RWPE1 (cell line): ENCODE measurements around the gene SH3PXD2A.

Experiments used
- CTCF ChIA-PET: fragments of 350-600 bp; sonication (Branson Sonifier 250); formaldehyde crosslinking; extraction: SDS; loops from one replicate; lab custom pipeline; 2021; lab: Yijun Ruan, JAX
- POLR2A ChIA-PET: fragments of 400-600 bp; formaldehyde crosslinking; extraction: SDS; loops from one replicate; lab custom pipeline; 2020; ENCODE audit warnings: antibody characterized with exemption; ENCODE audit not compliant: low non-redundant PET; lab: Yijun Ruan, JAX
- DNase-seq: peaks from one replicate; pipeline ENCODE4 v3.0.0; 2012; ENCODE audit warnings: low spot score
- H3K27ac ChIP-seq: fragments of 450-650 bp; 2 replicates; pipeline ENCODE4 v1.5.1; 2017
- TF ChIP-seq, protein P1 (sequence below): fragments of 450-650 bp; conservative IDR thresholded peaks from 2 replicates; pipeline ENCODE4 v1.5.1; 2017; ENCODE audit warnings: low read depth, mild to moderate bottlenecking

Gene SH3PXD2A

DNA sequence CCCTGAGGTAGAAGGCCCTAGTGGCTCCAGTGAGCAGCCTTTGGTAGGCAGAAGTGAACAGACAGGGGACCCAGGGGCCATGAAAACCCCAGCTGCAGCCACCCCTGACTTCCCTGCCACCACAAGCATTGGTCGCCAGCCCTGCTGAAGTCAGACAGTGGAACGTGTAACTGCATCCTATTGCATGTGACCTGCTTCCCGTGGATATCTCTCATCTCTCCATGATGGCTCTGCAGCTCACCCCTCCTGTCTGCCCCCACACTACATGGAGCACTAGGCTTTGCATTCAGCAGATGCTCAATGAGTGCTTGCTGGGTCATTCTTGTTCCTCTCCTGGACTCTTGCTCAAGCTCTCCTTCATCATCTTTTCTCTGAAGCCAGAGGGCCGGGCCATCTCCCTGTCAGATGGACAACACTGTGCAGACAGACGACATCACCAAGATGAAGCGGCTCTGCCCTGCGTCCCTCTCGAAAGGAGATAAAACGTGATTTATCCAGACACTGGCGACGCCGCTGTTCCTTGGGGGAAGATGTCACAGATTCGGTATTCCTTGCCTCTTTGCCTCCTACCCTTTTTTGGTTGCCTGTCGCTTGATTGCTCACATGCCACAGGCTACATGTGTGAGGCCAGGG is 117.5 kb downstream of the SH3PXD2A start:
- POLR2A ChIA-PET, result no interaction called here
- DNase-seq, result no peak
- TF ChIP-seq, protein P1, sequence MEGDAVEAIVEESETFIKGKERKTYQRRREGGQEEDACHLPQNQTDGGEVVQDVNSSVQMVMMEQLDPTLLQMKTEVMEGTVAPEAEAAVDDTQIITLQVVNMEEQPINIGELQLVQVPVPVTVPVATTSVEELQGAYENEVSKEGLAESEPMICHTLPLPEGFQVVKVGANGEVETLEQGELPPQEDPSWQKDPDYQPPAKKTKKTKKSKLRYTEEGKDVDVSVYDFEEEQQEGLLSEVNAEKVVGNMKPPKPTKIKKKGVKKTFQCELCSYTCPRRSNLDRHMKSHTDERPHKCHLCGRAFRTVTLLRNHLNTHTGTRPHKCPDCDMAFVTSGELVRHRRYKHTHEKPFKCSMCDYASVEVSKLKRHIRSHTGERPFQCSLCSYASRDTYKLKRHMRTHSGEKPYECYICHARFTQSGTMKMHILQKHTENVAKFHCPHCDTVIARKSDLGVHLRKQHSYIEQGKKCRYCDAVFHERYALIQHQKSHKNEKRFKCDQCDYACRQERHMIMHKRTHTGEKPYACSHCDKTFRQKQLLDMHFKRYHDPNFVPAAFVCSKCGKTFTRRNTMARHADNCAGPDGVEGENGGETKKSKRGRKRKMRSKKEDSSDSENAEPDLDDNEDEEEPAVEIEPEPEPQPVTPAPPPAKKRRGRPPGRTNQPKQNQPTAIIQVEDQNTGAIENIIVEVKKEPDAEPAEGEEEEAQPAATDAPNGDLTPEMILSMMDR, result no peak
- H3K27ac ChIP-seq, result peak overlapping the region; percentile 87
- CTCF ChIA-PET, result interaction anchor here (1.1 kb wide), 1 partner anchor 12 kb away, joined by 3 read pairs; no protein-coding TSS in a partner anchor

DNA sequence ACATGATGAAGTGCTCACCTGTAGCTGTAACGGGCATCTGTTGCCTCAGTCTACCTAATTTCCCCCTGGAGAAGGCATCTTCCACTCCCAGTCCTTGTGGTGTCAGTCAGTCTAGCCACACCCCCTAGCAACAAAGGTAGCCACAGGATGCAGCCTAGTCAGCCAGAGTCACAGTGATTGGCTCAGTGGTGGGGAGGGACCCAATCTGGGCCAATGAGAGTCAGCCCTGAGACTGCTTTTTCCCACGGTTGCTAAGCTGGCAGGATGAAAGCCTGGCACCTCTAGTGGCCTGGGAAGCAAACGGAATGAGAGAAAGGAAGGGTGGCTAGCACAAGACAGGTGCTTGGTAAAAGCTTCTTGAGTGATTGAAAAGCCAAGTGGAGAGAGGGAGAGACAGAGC is 118.6 kb downstream of the SH3PXD2A start:
- TF ChIP-seq, protein P1, result no peak
- ChIA-PET POLR2A (no interaction called here), CTCF (interaction anchor here (0.6 to 1.1 kb wide), 3 partner anchors 11 to 335 kb away, joined by 3 to 4 read pairs (median 3); no protein-coding TSS in a partner anchor)
- peak overlapping the region; percentile 72 for H3K27ac ChIP-seq
- peak; percentile 88 for DNase-seq

DNA sequence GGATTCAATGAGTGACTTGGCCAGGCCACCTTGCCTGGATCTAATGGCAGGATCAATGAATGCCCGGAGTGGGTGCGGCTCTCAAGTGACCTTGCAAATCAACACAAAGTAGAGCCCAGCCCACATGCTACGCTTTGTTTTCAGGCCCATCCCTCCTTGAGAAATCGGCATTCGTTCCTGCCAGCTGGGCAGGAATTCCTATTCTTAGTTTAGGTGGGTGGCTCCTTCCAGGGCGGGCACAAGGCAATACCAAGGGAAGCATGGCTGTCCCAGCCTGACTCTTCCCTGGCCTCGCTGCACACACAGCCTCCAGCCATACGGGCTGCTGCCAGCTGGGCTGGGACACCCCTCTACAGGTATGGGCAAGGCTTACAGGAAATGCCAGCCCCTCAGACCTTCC is 119.3 kb downstream of the SH3PXD2A start:
- ChIA-PET POLR2A (no interaction called here), CTCF (interaction anchor here (0.6 kb wide), 3 partner anchors 138 to 336 kb away, joined by 3 to 4 read pairs (median 3); no protein-coding TSS in a partner anchor)
- TF ChIP-seq, protein P1, result no peak
- H3K27ac ChIP-seq, result peak overlapping the region; percentile 72
- DNase-seq, result no peak

DNA sequence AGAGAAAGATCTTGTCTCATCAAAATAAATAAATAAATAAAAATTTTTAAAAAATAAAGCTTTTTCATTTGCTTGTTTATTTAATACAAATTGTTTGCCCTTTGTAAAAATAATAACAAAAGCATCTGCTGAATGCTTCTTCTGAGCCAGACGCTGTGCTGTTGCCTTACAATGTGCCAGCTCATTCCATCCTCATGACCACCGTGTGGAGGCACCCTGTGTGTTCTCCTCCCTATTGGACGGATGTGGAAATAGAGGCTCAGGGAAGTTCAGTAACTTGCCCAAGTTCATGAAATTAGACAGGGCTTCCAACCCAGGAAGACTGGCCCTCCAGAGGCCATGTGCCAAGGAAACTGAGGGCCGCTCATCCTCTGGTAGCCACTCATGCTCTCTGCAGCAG is 120.6 kb downstream of the SH3PXD2A start:
- H3K27ac ChIP-seq, result peak overlapping the region; percentile 72
- ChIA-PET CTCF (interaction anchor here (0.5 kb wide), 1 partner anchor 57 kb away, joined by 3 read pairs; no protein-coding TSS in a partner anchor), POLR2A (no interaction called here)
- DNase-seq, result no peak
- TF ChIP-seq, protein P1, result no peak

DNA sequence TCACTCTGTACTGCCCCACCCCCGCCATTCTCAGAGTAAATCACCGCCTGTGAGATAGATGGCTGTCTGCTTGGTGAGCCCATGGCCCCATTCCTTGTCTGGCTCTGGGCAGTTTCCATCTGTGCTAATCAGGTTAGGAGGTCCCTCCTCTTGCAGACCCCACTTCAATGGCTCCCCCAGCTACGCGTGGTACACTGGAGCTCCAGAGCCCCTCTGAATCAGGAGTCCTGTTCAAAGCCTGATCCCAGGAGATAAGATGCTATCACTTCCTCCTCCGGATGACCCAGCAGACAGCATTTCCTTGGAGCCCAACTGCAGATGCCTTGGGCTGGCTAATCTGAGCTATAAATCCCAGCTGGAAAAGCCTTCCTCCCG is 122.3 kb downstream of the SH3PXD2A start:
- TF ChIP-seq, protein P1, result no peak
- no peak for DNase-seq
- POLR2A ChIA-PET, result no interaction called here
- peak overlapping the region; percentile 19; the same call in 1 of the 2 replicates for H3K27ac ChIP-seq
- CTCF ChIA-PET, result no interaction called here

DNA sequence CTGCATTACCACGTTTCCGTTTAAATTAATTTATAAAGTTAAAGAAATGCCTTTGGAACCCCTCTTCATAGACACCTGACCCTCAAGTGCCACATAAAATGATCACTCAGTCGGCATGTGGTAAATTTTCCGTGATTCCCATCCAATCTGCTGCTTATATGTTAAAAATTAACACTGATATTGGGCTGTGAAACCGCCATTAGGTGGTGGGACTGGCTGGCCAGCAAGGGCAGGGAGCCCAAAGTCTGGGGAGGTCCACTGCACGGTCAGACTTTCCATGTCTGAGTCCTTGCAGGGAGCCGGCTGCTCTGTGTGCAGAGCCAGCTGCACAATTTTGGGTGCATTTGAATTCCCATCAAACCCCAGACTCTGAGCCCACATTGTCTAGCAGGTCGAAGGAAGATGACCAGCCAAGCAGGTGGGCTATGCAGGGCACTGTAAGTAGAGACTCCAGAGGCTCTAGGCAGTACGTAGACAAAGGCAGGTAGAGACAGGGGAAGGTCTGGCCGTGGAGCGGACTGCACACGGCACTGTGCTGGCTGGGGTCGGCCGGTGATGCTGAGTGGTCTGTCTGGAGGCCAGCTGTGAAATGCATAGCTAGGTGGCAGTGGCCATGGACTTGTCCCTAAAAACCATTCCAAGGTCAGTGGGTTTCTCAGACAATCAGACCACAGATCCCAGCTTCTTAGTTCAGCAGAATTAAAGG is 122.9 kb downstream of the SH3PXD2A start:
- TF ChIP-seq, protein P1, result no peak
- POLR2A ChIA-PET, result no interaction called here
- CTCF ChIA-PET, result interaction anchor here (0.8 kb wide), 1 partner anchor 123 kb away, joined by 3 read pairs; the partner anchor contains the start of gene SH3PXD2A
- DNase-seq, result no peak
- H3K27ac ChIP-seq, result peak overlapping the region; percentile 19
